ENCODE measurements around the gene MRPL37. TPM values are rescaled to one million over a fixed set of nuclear protein-coding genes. Genes with fewer than 3 reads are reported as not detected.

Gene MRPL37
- total and polyA plus RNA-seq, 12 donors: 33.0 to 97.4 (median 88.7) TPM

DNA sequence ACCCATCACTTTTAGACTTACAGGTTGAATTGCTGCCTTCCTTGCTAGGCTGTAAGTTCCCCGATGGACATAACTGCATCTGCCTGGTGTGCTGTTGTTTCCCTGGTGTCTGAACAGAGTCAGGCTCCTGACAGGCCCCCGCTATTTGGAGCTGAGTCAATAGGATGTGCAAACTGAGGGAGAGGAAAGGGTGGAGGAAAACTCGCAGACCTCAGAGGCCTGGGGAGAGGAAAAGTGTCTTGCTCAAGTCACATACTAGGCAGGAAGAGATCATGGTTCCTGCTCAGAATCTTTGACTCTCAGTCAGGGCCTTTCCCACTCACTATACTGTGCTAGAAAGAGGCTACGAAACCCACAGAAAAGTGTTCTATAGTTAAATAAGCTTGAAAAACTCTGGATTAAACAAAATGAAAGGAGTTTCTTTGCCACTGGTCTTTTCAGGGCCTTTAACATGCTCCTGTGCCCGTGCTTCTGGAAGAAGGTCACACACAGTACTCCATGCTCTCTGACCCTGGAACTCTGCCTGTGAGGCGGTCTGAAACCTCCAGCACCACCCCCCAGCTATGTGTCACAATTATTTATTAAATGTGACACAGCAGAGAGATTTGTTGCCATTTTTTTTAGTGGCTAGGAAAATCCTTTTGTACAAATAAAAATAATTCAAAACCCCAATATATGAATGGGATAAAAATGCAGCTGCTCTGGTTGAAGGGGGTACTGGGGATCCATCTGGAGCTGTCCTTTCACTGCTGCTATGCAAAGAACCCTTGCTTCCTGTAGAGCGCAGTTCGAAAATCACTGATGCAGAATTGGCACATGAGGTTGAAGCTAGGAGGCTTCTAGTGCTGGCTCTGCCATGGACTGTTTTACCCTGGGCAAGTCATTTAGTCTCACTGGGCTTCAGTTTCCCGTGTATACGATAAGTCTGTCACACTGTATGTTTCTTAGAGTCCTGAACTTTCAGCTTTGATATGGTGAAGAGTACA lies 27.1 kb upstream of the MRPL37 start:
- intact Hi-C loops (cut with DNase I): no loop called here
- 71 to 78% methylated on average over 10 of the region's 10 CpGs for WGBS, 2 donors
- H3K36me3 ChIP-seq: peaks cover 0 to 24% (median 0%) of the 10 kb centered on the region in 9 donors
- H3K27me3 ChIP-seq: no peaks in the 10 kb centered on the region
- ATAC-seq (no peak), DNase-seq (no peak)
- TF ChIP-seq, protein P1, sequence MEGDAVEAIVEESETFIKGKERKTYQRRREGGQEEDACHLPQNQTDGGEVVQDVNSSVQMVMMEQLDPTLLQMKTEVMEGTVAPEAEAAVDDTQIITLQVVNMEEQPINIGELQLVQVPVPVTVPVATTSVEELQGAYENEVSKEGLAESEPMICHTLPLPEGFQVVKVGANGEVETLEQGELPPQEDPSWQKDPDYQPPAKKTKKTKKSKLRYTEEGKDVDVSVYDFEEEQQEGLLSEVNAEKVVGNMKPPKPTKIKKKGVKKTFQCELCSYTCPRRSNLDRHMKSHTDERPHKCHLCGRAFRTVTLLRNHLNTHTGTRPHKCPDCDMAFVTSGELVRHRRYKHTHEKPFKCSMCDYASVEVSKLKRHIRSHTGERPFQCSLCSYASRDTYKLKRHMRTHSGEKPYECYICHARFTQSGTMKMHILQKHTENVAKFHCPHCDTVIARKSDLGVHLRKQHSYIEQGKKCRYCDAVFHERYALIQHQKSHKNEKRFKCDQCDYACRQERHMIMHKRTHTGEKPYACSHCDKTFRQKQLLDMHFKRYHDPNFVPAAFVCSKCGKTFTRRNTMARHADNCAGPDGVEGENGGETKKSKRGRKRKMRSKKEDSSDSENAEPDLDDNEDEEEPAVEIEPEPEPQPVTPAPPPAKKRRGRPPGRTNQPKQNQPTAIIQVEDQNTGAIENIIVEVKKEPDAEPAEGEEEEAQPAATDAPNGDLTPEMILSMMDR (IDR thresholded peaks at IDR 0.05): no peak
- no peaks in the 10 kb centered on the region for H3K9me3 ChIP-seq
- no peak overlapping the region for H3K4me3 ChIP-seq
- H3K27ac ChIP-seq: peak overlapping the region in 1 of 10 donors; percentile 24
- no peaks in the 10 kb centered on the region for H3K4me1 ChIP-seq

DNA sequence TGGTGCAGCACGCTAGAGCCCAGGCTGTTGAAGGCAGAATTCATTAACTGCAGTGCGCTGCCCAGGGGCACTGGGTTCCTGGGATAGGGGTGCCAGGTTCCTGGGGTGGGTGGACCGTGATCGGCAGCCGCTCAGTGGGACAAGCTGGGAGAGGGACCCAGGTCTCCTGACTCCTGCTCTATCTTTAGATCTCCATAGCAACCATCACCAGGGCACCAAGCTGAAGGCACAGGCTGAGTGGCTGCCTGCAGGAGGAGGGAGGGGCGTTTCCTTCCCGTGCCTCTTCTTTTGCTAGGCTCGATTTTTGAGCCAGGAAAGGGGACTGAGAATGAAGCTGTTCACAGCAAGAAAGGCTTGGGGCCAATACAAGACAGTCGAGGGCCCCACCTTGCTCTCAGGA lies 26.3 kb upstream of the MRPL37 start:
- DNase-seq (no peak), ATAC-seq (no peak)
- TF ChIP-seq, protein P1 (IDR thresholded peaks at IDR 0.05): no peak
- 74 to 75% methylated on average over 9 of the region's 9 CpGs for WGBS, 2 donors
- peaks cover 0 to 29% (median 0%) of the 10 kb centered on the region in 9 donors for H3K36me3 ChIP-seq
- no peak overlapping the region for H3K27ac ChIP-seq
- H3K4me3 ChIP-seq: no peak overlapping the region
- no peaks in the 10 kb centered on the region for H3K9me3 ChIP-seq
- no peaks in the 10 kb centered on the region for H3K27me3 ChIP-seq
- H3K4me1 ChIP-seq: no peaks in the 10 kb centered on the region
- intact Hi-C loops (cut with DNase I): no loop called here

DNA sequence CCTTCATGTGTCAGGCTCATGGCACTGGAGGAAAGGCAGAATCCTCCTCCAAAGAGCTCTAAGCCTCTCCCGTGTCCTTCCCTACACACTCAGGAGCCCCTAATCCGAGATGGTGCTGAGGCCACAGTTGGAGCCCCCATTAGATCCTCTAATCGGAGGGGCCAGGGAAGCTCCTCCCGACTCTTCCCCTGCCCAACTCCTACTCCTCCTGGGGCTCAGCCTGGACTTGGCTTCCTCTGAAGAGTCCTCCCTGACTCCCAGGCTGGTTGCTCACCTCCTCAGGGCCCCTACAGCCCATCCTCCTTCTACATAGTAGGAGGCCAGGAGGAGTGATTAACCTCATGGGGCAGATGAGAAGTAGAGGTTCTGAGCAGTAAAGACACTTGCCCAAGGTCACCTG lies 25.9 kb upstream of the MRPL37 start:
- H3K27ac ChIP-seq: no peak overlapping the region
- ATAC-seq: no peak
- peaks cover 0 to 33% (median 0%) of the 10 kb centered on the region in 9 donors for H3K36me3 ChIP-seq
- intact Hi-C loops (cut with DNase I): no loop called here
- H3K27me3 ChIP-seq: no peaks in the 10 kb centered on the region
- no peak overlapping the region for H3K4me3 ChIP-seq
- WGBS, 2 donors: 96% methylated on average over 4 of the region's 4 CpGs
- DNase-seq: no peak
- TF ChIP-seq, protein P1 (IDR thresholded peaks at IDR 0.05): no peak
- no peaks in the 10 kb centered on the region for H3K9me3 ChIP-seq
- H3K4me1 ChIP-seq: no peaks in the 10 kb centered on the region

DNA sequence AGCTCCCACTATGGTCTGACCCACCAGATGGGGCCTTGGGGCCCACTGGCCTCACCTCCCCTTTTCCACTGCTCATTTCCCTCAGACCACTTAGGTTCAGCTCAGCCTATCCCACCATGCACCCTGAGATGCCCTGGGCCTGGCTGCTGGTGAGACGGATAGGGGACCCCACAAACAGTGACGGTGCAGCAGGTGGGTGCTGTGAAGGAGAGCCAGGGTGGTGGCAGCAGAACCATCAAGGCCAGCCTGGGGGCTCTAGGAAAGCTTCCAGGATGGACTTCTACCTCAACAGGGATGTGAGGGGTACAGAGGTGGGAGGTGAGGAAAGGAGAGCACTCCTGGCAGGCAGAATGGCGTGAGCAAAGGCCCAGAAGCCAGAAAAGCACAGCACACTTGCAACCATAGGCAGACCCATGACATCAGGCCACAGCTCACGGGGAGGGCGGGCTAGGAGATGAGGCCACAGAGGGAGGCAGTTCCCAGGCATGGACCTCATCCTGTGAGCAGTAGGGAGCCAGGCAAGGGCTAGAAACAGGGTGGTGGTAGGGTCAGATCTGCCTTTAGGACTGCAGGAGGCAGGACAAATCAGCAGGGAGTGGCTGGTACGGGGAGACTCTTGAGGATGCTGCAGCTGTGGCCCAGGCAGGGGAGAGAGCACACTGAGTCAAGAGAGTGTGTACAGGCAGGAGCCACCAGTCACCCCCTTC lies 23.2 kb upstream of the MRPL37 start:
- Histone ChIP-seq H3K27me3 (no peaks in the 10 kb centered on the region), H3K36me3 (peaks cover 0 to 40% (median 0%) of the 10 kb centered on the region in 9 donors), H3K27ac (no peak overlapping the region), H3K9me3 (no peaks in the 10 kb centered on the region), H3K4me1 (no peaks in the 10 kb centered on the region), H3K4me3 (no peak overlapping the region)
- TF ChIP-seq, protein P1 (IDR thresholded peaks at IDR 0.05): no peak
- intact Hi-C loops (cut with DNase I): loop anchor here in 1 of 10 donors (5.0 kb wide), 1 partner anchor 854 kb away; no protein-coding TSS in a partner anchor
- DNase-seq (no peak), ATAC-seq (no peak)
- 93 to 96% methylated on average over 6 of the region's 6 CpGs for WGBS, 2 donors

Measured in heart right ventricle (tissue), 16 donors.